ENCODE results near the gene TNFRSF4. TPM values are rescaled to one million over a fixed set of nuclear protein-coding genes. Genes with fewer than 3 reads are reported as not detected.

The TNFRSF4 gene
- total and polyA plus RNA-seq, 2 of the 8 experiments (the other 6 are each of a cell fraction or from before 2014, with no cell fraction given), result 0.06 TPM; not detected in 1

- H3K4me2 ChIP-seq (ENCODE audit: insufficient read depth in 1 of 2, low read depth in 2 of 2, low read length in 2 of 2), result peak overlapping the region in 1 of 2 experiments; percentile 88; a peak in 1 of 4 replicates
- peaks cover 5 to 32% of the 10 kb centered on the region in 2 experiments for H4K20me1 ChIP-seq (replicated peaks in 1 of 2; ENCODE audit: control insufficient read depth in 1 of 2, insufficient read depth in 2 of 2, low read length in 2 of 2)
- no peak overlapping the region for H2BK5ac ChIP-seq (ENCODE audit: low read depth, low read length)
- WGBS, 2 experiments (ENCODE audit: extremely low coverage in 1 of 2, insufficient coverage in 1 of 2, insufficient read length in 1 of 2, insufficient replicate concordance in 2 of 2, low coverage in 1 of 2, low lambda C conversion rate in 2 of 2, missing lambda C conversion rate in 1 of 2), result 94% methylated on average over 19 of the region's 19 CpGs; no CpG with 5 or more reads in 1 of the 2 experiments
- POLR2A ChIA-PET (ENCODE audit: partially characterized antibody), result interaction anchor here (1.0 kb wide), 1 partner anchor 56 kb away, joined by 3 read pairs; the partner anchor contains the start of gene TTLL10
- no peak overlapping the region for H3K56ac ChIP-seq (replicated peaks; ENCODE audit: insufficient read length, low read depth, low read length)
- no peak overlapping the region for H3K4ac ChIP-seq (replicated peaks; ENCODE audit: insufficient read length, low read depth, low read length)
- no peak overlapping the region for H2BK20ac ChIP-seq (ENCODE audit: low read length)
- peaks cover 2 to 22% (median 6%) of the 10 kb centered on the region in 4 experiments; a peak in 6 of 8 replicates for H3K36me3 ChIP-seq (ENCODE audit: control insufficient read depth in 2 of 4, insufficient read depth in 4 of 4, low read length in 3 of 4)
- peaks cover 50% of the 10 kb centered on the region for H3K79me1 ChIP-seq (ENCODE audit: low read depth, low read length)
- H2BK15ac ChIP-seq (ENCODE audit: low read length), result no peak overlapping the region
- peaks cover 0 to 9% of the 10 kb centered on the region in 2 experiments; a peak in 2 of 4 replicates for H3K9me3 ChIP-seq (ENCODE audit: insufficient read depth in 2 of 2, low read depth in 1 of 2, low read length in 1 of 2)
- no peak overlapping the region for H3K18ac ChIP-seq (ENCODE audit: extremely low read depth, low read length)
- no peak overlapping the region for H4K91ac ChIP-seq (replicated peaks; ENCODE audit: insufficient read length, low read length)
- no peak overlapping the region for H2BK120ac ChIP-seq (replicated peaks; ENCODE audit: low read depth, low read length)
- H2AK5ac ChIP-seq (ENCODE audit: low read depth, low read length), result no peak overlapping the region
- no peaks in the 10 kb centered on the region; a peak in 1 of 7 replicates for H3K27me3 ChIP-seq (replicated peaks in 1 of 4; ENCODE audit: control insufficient read depth in 3 of 4, extremely low read depth in 1 of 4, insufficient read depth in 3 of 4, low read length in 3 of 4)
- H3K79me2 ChIP-seq (ENCODE audit: control insufficient read depth in 1 of 2, insufficient read depth in 2 of 2, low read length in 2 of 2), result peaks cover 6 to 45% of the 10 kb centered on the region in 2 experiments; a peak in 3 of 4 replicates
- peaks cover 7% of the 10 kb centered on the region for H3K23me2 ChIP-seq (ENCODE audit: low read depth, low read length)
- DNase-seq (ENCODE audit: low read depth in 1 of 2, low spot score in 2 of 2) (no peak), FAIRE-seq (no peak)
- H2AFZ ChIP-seq (ENCODE audit: low read length), result no peak overlapping the region
- CTCF ChIA-PET (ENCODE audit: partially characterized antibody), result interaction anchor here (0.6 to 1.6 kb wide), 6 partner anchors 17 to 107 kb away, joined by 3 to 5 read pairs (median 3); no protein-coding TSS in a partner anchor
- H3K9ac ChIP-seq (replicated peaks in 1 of 4; ENCODE audit: extremely low read depth in 1 of 4, low read depth in 3 of 4, low read length in 3 of 4), result no peak overlapping the region
- TF ChIP-seq ATF2 (IDR thresholded peaks at IDR 0.05; ENCODE audit: low read length) (no peak), FOSL1 (IDR thresholded peaks at IDR 0.05; ENCODE audit: insufficient read depth, low read depth, low read length) (no peak), RBBP5 (IDR thresholded peaks at IDR 0.05; ENCODE audit: borderline replicate concordance, low read depth, low read length) (no peak), JUND (IDR thresholded peaks at IDR 0.05; ENCODE audit: low read length) (no peak), SUZ12 (IDR thresholded peaks at IDR 0.05; ENCODE audit: low read length) (no peak), BRCA1 (IDR thresholded peaks at IDR 0.05; ENCODE audit: low read depth, low read length) (no peak), KDM4A (IDR thresholded peaks at IDR 0.05; ENCODE audit: low read depth, low read length, severe bottlenecking) (no peak)
- peaks cover 0 to 6% (median under 1%) of the 10 kb centered on the region in 4 experiments; a peak in 4 of 7 replicates for H3K4me1 ChIP-seq (replicated peaks in 1 of 4; ENCODE audit: control insufficient read depth in 3 of 4, insufficient read depth in 4 of 4, low read length in 3 of 4)
- no peak overlapping the region for H4K8ac ChIP-seq (ENCODE audit: extremely low read depth, insufficient read depth, low read length)
- no peak overlapping the region for H4K5ac ChIP-seq (ENCODE audit: insufficient read length, low read depth, low read length)
- H3K14ac ChIP-seq (ENCODE audit: insufficient read length), result no peak overlapping the region
- H2BK12ac ChIP-seq (ENCODE audit: low read depth, low read length), result no peak overlapping the region
- H3K4me3 ChIP-seq (ENCODE audit: extremely low read depth in 1 of 4, insufficient read depth in 2 of 4, low read depth in 3 of 4, low read length in 4 of 4), result no peak overlapping the region
- H3K27ac ChIP-seq (ENCODE audit: low read depth, low read length), result no peak overlapping the region
- no peak overlapping the region for H3K23ac ChIP-seq (ENCODE audit: insufficient read length)
Measured at GRCh38 chr1:1229770-1230169, 15.8 kb upstream of the TNFRSF4 start.
